ENCODE measurements around the gene SOX6. TPM values are rescaled to one million over a fixed set of nuclear protein-coding genes. Genes with fewer than 3 reads are reported as not detected.

Gene SOX6
- total and polyA plus RNA-seq, 2 of the 13 experiments (the other 11 are each of a cell fraction or from before 2014, with no cell fraction given), result 2.6 to 11.2 TPM

DNA sequence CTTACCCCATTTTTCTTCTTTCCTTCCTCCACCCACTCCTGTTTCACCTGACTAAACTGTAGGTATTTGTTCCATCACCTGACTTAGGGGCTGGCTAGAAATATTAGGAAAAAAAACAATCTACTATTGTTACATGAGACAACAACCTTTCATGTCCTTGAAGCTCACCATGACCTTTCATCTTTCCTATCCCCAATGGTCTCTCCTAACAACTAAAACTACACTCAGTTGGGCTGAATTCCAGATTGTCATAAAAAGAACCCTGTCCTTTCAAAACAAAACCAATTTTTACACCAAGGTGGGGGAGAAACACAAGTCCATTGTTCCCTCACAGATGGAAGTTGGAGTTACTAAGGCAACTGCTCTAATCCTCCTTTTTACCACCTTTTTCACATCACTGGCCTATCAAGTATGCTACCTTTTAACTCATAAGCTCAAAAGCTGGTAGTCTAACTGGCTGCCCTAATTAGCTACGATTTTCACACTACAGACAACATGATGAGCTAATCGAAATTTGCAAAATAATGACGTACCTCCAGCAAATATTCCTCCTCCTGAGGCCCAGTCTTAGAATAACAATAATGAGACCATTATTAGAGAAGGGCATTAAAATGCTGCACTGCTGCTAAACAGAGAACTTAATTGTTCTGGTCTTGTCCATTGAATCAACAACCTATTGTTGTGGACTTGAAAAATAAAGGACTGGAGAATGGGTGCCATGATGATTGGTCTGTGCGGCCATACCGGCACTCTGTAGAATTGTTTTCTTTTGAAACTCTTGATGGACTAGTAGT is 46.5 kb upstream of the SOX6 start (continued):
- TF ChIP-seq KLF9 (CRISPR knock-in tag; IDR thresholded peaks at IDR 0.05; ENCODE audit: low read depth) (no peak), TARDBP (CRISPR knock-in tag; IDR thresholded peaks at IDR 0.05) (peak; percentile 79), ZNF724P (CRISPR knock-in tag; IDR thresholded peaks at IDR 0.05; ENCODE audit: borderline replicate concordance) (no peak), HNRNPH1 (optimal IDR thresholded peaks at IDR 0.05; ENCODE audit: low read depth, low read length) (no peak), BORCS8-MEF2B (CRISPR knock-in tag; IDR thresholded peaks at IDR 0.05) (no peak), HOXA9 (CRISPR knock-in tag; IDR thresholded peaks at IDR 0.05; ENCODE audit: borderline replicate concordance) (no peak), ZNF34 (CRISPR knock-in tag; IDR thresholded peaks at IDR 0.05; ENCODE audit: borderline replicate concordance) (no peak), GTF2F1 (IDR thresholded peaks at IDR 0.05; ENCODE audit: low read length) (no peak), AKAP8 (CRISPR knock-in tag; IDR thresholded peaks at IDR 0.05) (no peak), SYNCRIP (IDR thresholded peaks at IDR 0.05; ENCODE audit: insufficient read depth, low read depth, low read length) (no peak), KDM2A (CRISPR knock-in tag; IDR thresholded peaks at IDR 0.05; ENCODE audit: borderline replicate concordance, low read depth) (no peak), ZFP90 (CRISPR knock-in tag; IDR thresholded peaks at IDR 0.05; ENCODE audit: borderline replicate concordance) (no peak), POLR2AphosphoS5 (IDR thresholded peaks at IDR 0.05; ENCODE audit: low read depth, low read length) (no peak)
- TF ChIP-seq, protein P1, sequence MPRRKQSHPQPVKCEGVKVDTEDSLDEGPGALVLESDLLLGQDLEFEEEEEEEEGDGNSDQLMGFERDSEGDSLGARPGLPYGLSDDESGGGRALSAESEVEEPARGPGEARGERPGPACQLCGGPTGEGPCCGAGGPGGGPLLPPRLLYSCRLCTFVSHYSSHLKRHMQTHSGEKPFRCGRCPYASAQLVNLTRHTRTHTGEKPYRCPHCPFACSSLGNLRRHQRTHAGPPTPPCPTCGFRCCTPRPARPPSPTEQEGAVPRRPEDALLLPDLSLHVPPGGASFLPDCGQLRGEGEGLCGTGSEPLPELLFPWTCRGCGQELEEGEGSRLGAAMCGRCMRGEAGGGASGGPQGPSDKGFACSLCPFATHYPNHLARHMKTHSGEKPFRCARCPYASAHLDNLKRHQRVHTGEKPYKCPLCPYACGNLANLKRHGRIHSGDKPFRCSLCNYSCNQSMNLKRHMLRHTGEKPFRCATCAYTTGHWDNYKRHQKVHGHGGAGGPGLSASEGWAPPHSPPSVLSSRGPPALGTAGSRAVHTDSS (CRISPR knock-in tag; conservative IDR thresholded peaks at IDR 0.05), result no peak
- TF ChIP-seq, protein P2, sequence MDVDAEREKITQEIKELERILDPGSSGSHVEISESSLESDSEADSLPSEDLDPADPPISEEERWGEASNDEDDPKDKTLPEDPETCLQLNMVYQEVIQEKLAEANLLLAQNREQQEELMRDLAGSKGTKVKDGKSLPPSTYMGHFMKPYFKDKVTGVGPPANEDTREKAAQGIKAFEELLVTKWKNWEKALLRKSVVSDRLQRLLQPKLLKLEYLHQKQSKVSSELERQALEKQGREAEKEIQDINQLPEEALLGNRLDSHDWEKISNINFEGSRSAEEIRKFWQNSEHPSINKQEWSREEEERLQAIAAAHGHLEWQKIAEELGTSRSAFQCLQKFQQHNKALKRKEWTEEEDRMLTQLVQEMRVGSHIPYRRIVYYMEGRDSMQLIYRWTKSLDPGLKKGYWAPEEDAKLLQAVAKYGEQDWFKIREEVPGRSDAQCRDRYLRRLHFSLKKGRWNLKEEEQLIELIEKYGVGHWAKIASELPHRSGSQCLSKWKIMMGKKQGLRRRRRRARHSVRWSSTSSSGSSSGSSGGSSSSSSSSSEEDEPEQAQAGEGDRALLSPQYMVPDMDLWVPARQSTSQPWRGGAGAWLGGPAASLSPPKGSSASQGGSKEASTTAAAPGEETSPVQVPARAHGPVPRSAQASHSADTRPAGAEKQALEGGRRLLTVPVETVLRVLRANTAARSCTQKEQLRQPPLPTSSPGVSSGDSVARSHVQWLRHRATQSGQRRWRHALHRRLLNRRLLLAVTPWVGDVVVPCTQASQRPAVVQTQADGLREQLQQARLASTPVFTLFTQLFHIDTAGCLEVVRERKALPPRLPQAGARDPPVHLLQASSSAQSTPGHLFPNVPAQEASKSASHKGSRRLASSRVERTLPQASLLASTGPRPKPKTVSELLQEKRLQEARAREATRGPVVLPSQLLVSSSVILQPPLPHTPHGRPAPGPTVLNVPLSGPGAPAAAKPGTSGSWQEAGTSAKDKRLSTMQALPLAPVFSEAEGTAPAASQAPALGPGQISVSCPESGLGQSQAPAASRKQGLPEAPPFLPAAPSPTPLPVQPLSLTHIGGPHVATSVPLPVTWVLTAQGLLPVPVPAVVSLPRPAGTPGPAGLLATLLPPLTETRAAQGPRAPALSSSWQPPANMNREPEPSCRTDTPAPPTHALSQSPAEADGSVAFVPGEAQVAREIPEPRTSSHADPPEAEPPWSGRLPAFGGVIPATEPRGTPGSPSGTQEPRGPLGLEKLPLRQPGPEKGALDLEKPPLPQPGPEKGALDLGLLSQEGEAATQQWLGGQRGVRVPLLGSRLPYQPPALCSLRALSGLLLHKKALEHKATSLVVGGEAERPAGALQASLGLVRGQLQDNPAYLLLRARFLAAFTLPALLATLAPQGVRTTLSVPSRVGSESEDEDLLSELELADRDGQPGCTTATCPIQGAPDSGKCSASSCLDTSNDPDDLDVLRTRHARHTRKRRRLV (CRISPR knock-in tag; IDR thresholded peaks at IDR 0.05), result no peak
- TF ChIP-seq, protein P3, sequence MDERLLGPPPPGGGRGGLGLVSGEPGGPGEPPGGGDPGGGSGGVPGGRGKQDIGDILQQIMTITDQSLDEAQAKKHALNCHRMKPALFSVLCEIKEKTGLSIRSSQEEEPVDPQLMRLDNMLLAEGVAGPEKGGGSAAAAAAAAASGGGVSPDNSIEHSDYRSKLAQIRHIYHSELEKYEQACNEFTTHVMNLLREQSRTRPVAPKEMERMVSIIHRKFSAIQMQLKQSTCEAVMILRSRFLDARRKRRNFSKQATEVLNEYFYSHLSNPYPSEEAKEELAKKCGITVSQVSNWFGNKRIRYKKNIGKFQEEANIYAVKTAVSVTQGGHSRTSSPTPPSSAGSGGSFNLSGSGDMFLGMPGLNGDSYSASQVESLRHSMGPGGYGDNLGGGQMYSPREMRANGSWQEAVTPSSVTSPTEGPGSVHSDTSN (CRISPR knock-in tag; IDR thresholded peaks at IDR 0.05), result no peak
- TF ChIP-seq, protein P4, sequence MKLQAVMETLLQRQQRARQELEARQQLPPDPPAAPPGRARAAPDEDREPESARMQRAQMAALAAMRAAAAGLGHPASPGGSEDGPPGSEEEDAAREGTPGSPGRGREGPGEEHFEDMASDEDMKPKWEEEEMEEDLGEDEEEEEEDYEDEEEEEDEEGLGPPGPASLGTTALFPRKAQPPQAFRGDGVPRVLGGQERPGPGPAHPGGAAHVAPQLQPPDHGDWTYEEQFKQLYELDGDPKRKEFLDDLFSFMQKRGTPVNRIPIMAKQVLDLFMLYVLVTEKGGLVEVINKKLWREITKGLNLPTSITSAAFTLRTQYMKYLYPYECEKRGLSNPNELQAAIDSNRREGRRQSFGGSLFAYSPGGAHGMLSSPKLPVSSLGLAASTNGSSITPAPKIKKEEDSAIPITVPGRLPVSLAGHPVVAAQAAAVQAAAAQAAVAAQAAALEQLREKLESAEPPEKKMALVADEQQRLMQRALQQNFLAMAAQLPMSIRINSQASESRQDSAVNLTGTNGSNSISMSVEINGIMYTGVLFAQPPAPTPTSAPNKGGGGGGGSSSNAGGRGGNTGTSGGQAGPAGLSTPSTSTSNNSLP (IDR thresholded peaks at IDR 0.05; ENCODE audit: low read depth, low read length), result no peak
